Mucosa of rectum (tissue), 2 donors: ENCODE measurements around the gene ARHGEF2.

ENCODE experiments used
- H3K27ac ChIP-seq, 2 donors: one replicate each; pipeline ENCODE4 v1.7.0; 2013; ENCODE audit warnings: inconsistent platforms in 2 of 2, low read depth in 2 of 2, low read length in 2 of 2
- H3K27me3 ChIP-seq, 2 donors: one replicate each; pipeline ENCODE4 v1.7.0; 2013; ENCODE audit warnings: low read length in 2 of 2; ENCODE audit not compliant: control insufficient read depth in 2 of 2, insufficient read depth in 2 of 2
- H3K36me3 ChIP-seq, 2 donors: one replicate each; pipeline ENCODE4 v1.7.0; 2013; ENCODE audit warnings: low read length in 2 of 2; ENCODE audit not compliant: control insufficient read depth in 2 of 2, insufficient read depth in 2 of 2
- H3K4me1 ChIP-seq, 2 donors: one replicate each; pipeline ENCODE4 v1.7.0; 2013; ENCODE audit warnings: low read length in 2 of 2, mild to moderate bottlenecking in 1 of 2; ENCODE audit not compliant: control insufficient read depth in 2 of 2, insufficient read depth in 2 of 2
- H3K4me3 ChIP-seq, 2 donors: one replicate each; pipeline ENCODE4 v1.7.0; 2013; ENCODE audit warnings: low read length in 2 of 2
- H3K9ac ChIP-seq, 2 donors: one replicate each; pipeline ENCODE4 v1.7.0; 2013; ENCODE audit warnings: low read length in 2 of 2, low read depth in 1 of 2, mild to moderate bottlenecking in 1 of 2
- H3K9me3 ChIP-seq, 2 donors: one replicate each; pipeline ENCODE4 v1.7.0; 2013; ENCODE audit warnings: low read length in 2 of 2; ENCODE audit not compliant: control insufficient read depth in 2 of 2
- donor health status: healthy.
- donor health status: Normal muscosa, but diverticular disease.

ARHGEF2 gene

DNA sequence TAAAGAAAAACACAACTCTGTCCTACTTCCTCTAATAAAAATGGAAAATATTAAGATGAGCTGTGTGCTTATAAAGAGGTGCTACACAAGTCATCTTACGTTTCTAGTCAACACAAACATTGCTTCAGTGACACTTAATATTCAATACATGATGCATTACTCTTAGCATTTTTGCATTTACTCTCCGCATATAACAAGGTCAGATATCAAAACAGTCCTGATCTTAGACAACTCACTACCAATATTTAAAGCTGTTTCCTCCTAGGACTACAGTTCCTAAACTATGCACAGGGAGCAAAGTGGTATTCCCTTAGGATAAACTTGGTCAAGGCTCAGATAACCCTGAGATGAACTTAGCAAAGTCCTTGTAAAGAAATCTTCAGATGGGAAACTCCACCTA is 79.5 kb downstream of the ARHGEF2 start:
- no peaks in the 10 kb centered on the region for H3K27me3 ChIP-seq
- peaks cover 38 to 48% of the 10 kb centered on the region in 2 donors for H3K36me3 ChIP-seq
- H3K27ac ChIP-seq = no peak overlapping the region
- no peak overlapping the region for H3K9ac ChIP-seq
- no peaks in the 10 kb centered on the region for H3K9me3 ChIP-seq
- no peak overlapping the region for H3K4me3 ChIP-seq
- H3K4me1 ChIP-seq = no peaks in the 10 kb centered on the region

DNA sequence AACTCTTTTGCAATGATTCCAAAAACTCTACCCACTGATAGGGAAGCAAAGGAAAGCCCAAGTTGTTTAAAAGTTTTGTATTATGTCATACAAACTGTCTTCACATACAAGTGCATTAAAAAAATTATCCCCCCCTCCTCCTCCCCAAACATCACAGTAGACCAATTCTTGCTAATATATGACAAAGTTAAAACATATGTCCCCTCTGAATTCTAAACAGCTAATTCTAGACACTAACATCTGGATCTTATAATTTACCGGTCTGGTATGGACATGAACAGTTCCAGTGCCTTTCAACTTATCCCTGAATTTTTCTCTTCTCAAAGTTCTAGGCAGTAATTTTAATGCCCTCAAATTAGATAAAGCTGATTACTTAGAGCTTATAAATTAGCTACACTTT is 80.6 kb downstream of the ARHGEF2 start:
- peaks cover 32 to 43% of the 10 kb centered on the region in 2 donors for H3K36me3 ChIP-seq
- H3K27ac ChIP-seq = no peak overlapping the region
- no peaks in the 10 kb centered on the region for H3K27me3 ChIP-seq
- no peak overlapping the region for H3K9ac ChIP-seq
- H3K4me1 ChIP-seq = peaks cover 0 to 6% of the 10 kb centered on the region in 2 donors
- no peak overlapping the region for H3K4me3 ChIP-seq
- no peaks in the 10 kb centered on the region for H3K9me3 ChIP-seq
